Measurements from ENCODE around the gene GNE.
"Not testable (repeated sequence)": the region's sequence is repeated elsewhere in the genome, so short reads cannot be mapped to it uniquely, and the experiment has no call there.

GNE gene, protein sequence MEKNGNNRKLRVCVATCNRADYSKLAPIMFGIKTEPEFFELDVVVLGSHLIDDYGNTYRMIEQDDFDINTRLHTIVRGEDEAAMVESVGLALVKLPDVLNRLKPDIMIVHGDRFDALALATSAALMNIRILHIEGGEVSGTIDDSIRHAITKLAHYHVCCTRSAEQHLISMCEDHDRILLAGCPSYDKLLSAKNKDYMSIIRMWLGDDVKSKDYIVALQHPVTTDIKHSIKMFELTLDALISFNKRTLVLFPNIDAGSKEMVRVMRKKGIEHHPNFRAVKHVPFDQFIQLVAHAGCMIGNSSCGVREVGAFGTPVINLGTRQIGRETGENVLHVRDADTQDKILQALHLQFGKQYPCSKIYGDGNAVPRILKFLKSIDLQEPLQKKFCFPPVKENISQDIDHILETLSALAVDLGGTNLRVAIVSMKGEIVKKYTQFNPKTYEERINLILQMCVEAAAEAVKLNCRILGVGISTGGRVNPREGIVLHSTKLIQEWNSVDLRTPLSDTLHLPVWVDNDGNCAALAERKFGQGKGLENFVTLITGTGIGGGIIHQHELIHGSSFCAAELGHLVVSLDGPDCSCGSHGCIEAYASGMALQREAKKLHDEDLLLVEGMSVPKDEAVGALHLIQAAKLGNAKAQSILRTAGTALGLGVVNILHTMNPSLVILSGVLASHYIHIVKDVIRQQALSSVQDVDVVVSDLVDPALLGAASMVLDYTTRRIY

DNA sequence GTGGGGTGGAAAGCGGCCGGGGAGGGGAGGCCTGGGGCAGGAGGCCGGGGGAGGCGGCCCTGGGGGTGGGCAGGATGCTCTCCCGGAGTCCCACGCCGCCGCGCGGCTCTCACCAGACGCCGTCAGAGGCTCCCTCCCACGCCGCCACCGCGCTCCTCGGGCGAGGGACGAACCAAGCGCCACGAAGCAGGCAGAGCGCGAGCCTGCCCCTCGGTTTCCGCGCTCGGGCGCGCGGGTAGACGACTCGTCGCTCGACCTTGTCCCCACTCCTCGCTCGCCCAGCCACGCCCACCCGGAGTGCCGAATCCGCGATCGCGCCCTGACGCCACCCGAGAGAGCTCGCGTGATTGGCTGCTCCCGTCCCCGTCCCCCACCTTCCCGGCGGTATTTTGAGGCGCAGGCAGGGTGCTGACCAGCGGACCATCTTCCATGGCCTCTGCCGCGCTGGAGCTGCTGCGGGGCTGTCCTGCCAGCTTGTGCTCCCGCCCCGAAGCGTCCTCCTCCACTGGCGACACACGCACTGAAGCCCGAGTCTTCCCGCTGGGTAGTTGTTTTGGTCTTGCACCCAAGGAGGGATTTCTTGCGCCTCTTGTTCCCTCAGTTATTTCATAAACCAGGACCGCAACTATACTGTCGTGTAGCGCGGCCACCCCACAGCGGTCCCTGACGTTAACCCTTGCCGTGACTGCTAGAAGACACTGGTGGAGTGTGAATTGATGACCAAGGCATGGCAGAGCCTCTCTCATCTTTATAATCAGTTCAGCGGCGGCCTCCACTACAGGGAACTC lies at the start of gene GNE:
Gene GNE (minus strand): TSS at position 241 of the 788 bp plus-strand sequence. CDS start 9,093 bp downstream, outside the sequence.
- peak; percentile 53 for DNase-seq

DNA sequence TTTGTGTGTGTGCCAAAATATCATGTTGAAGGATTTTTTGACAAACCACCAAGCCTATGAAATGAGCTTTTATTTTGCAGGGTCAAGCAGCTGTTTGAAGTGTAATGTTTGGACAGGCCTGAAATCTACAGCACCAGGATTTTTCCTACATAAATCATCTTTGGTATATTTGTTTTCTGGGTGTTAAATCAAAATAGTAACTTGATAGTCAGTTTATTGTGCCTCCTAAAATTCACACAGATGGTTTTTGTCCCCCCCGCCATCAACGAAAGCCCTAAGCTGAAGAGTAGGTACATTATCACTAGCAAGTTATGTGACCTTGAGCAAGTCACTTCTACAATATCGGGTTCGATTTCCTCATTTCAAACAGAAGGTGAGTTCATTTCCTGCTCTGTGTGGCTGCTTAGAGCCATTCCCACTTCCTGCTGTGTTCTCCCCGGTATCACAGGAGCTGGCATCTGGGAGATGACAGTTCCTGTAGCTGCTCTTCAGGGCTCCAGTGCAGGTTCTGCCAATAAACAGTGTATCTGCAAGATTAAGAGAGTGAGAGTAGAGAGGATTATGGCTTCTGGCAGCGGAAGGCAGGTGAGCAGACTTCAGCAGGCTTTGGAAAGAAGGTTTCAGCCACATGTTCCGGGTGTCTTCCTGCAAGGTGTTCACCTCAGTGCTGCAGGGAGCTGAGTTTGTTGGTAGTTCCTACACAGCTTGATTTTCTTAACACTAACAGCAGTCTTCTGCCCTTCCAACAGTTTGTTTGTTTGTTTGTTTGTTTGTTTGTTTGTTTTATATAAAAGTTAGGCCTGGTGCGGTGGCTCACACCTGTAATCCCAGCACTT lies 48.4 kb upstream of the GNE start:
- DNase-seq = no peak

DNA sequence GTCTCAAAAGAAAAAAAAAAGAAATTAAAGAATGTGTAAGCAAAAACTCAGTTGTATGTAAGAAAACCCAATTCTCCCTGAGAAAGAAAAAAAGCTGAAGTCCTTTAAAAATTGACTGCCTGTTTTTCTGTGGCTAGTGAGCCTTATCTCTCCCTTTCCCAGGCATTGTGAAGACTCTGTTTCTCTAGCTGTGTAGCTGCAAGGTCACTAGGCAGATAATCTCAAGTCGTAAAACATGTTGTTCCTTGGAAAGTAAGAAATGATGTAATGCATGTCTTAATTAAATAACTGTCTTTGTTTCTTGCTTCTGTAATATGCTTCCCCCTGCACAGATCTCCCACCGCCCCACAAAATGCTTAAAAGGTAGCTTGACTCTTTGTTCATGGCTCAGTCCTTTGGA lies 46.1 kb upstream of the GNE start:
- DNase-seq = not testable (repeated sequence)

DNA sequence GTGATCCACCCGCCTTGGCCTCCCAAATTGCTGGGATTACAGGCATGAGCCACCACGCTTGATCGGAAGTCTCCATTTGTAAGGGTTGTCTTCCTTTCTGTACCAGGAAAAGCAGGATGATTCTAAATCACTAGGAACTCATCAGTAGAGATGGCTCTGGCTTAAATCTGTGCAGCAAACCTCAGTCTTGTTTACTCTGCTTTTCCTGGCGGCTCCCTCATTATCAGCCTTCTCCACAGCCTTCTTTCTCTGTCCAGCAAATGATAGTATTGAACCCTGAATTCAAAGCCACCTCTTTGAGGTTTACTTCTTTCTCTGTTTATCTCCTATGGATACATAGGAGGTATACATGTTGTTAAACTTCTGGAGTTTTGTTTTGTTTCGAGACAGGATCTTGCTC lies 43.0 kb upstream of the GNE start:
- no peak for DNase-seq

DNA sequence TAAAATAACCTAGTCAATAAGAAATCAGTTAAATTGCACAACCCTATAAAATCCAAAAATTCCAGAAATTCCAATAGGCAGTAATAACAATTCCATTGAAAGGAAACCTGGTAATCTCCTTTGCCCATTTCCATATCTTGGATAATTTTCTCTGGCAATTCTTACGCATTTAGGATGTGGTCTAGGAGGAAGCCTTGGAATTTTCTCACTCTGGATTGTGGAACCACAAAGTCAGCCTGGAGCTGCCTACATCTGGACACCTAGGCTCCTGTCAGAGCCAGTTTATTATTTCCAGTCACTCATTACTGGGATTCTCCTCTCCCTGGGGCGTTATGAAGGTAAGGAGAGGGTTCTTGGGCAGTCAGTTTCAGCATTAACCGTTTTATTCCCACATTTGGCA lies 40.3 kb upstream of the GNE start:
- DNase-seq = no peak

DNA sequence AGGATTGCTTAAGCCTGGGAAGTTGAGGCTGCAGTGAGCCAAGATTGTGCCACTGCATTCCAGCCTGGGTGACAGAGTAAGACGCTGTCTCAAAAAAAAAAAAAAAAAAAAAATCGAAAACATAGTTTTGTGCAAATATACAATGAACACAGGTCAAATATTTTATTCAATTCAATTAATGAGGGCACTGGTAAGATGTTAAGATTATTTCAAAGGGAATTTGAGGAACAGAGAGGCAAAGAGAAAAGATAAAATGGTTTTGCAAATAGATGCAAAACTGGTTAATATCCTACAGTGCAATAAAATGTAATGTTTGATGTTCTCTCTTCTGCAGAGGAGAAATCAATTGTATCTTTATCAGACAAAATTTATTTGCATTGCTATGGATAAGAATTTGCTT lies 39.5 kb upstream of the GNE start:
- no peak for DNase-seq

DNA sequence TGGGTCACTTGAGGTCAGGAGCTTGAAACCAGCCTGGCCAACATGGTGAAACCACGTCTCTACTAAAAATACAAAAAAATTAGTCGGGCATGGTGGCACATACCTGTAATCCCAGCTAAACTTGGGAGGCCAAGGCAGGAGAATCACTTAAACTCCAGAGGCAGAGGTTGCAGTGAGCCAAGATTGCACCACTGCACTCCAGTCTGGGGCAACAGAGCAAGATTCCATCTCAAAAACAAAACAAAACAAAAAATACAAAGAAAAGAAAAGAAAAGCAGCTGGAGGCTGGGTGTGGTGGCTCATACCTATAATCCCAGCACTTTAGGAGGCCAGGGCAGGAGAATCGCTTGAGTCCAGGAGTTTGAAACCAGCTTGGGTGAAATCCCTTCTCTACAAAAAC lies 36.7 kb upstream of the GNE start:
- DNase-seq = not testable (repeated sequence)

DNA sequence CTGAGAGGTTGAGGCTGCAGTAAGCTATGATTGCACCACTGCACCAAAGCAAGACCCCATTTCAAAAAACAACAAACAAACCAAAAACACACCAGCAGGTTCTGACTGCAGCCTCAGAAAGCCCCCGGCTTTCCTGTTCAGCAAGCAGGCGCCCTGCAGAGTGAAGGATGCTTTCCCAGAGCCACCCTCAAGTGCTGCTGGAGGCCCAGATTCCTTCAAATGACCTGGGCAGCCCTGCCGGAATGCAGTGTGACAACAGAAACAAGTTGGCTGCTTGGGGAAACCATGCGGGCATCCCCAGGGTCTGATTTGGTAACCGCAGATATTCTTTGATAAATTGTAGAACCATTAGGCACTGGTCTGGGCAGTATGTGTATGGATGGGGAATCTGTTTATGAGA lies 35.7 kb upstream of the GNE start:
- DNase-seq = no peak

DNA sequence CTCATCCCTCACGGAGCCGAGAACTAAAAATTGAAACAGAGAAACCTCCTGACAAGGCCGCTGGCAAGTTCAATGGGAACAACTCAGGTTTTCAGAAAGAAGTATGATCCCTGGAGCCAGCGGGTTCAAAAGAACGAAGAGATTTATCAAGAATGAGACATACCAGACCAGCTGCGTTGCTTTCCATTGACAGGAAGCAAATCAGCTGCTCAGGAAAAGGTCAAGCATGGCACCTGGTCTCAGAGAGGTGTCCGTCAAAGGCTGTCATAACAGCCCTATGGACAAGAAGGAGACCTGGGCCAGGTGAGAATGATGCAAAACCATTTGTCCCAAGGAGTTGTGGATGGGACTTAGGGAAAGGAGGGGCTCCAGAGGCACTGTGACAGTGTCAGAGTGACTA lies 34.9 kb upstream of the GNE start:
- DNase-seq = no peak

DNA sequence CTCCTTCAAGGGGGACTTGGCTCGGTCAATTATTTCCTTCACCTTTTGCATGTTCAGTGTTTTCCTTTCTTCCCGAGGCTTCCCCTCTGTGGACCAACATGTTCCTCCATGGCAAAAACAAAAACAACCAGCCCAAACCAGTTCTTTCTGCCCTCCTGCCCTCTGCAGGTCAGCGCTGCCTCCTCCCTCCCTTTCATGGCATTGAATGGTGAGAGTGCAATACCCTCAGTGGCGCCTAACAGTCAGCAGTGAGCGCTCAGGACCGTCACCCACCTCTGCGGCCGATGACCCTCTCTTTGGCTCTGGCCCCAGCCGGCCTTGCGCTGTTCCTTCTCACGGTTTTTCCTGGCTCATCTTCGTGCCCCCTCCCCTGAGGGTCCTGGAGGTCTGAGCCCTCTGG lies 34.4 kb upstream of the GNE start:
- DNase-seq = no peak

DNA sequence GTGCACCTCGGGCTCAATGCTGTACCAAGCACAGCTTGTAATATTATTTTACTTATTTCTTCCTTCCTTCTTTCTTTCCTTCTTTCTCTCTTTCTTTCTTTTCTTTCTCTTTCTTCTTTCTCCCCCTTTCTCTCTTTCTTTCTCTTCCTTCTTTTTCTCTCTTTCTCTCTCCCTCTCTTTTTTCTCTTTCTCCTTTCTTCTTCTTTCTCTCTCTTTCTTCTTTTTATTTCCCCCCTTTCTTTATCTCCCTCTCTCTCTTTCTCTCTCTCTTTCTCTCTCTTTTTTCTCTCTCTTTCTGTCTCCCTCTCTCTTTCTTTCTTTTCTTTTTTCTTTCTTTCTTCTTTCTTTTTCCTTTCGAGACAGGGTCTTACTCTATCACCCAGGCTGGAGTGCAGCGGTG lies 32.7 kb upstream of the GNE start:
- no peak for DNase-seq

DNA sequence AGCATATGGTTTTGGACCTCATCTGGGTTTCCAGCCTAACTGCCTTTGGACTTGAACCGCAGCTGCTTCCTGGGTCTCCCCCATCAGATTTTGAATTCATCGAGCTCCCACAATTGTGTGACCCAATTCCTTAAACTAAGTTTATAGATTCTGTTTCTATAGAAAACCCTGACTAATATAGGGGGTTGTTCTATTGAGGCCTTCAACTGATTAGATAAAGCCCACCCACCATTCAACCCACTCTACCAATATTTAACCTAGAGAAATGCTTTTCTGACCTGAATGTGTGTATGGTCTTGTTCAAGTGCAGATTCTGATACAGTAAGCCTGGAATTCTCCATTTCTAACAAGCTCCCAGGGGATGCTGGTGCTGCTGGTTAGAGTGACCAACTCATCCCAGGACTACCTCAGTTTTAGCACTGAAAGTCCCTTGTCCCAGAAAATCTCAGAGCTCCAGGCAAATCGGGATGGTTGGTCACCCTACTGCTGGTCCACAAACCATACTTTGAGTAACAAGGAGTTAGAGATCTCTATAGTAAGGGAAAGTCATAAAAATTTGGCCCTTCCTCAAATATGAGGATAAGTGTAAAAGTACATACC lies 31.7 kb upstream of the GNE start:
- DNase-seq = no peak

DNA sequence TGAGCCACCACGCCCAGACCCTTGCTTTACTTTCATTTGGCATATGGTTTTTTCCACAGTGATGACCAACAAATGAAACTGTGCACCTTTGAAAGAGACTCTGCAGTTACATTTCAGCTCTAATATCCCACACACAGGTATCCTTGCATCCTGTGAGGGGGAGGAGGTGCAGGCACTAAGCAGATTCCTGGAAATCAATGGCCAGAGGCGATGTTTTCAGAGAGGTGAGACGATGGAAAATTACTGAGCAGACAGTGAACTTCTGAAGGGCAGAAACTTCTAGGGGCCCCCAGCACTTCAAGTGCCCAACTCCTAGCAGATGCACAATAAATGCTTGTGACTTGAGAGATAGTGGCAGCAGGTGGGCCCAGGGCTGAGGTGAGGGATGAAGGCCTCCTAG lies 29.8 kb upstream of the GNE start:
- no peak for DNase-seq

DNA sequence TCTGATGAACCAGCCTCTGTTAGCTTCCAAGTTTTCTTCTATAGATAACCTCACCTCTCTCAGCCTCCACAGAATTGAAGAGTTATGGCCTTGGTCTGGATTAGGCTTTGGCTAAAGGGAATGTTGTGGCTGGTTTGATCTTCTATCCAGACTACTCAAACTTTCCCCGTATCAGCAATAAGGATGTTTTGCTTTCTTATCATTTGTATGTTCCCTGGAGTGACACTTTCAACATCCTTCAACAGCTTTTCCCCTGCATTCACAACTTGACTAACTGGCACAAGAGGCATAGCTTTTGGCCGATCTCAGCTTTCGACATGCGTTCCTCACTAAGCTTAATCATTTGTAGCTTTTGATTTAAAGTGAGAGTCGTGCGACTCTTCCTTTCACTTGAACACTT lies 28.1 kb upstream of the GNE start:
- no peak for DNase-seq

DNA sequence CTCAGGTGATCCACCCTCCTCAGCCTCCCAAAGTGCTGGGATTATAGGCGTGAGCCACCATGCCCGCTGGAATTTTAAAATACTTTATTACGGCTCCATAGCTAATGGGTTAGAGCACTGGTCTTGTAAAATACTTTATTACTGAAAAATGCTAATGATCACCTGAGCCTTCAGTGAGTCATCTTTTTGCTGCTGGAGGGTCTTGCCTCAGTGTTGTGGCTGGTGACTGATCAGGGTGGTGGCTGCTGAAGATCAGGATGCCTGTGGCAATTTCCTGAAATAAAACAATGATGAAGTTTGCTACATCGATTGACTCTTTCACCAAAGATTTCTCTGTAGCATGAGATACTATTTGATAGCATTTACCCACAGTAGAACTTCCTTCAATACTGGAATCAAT lies 26.0 kb upstream of the GNE start:
- DNase-seq = no peak

DNA sequence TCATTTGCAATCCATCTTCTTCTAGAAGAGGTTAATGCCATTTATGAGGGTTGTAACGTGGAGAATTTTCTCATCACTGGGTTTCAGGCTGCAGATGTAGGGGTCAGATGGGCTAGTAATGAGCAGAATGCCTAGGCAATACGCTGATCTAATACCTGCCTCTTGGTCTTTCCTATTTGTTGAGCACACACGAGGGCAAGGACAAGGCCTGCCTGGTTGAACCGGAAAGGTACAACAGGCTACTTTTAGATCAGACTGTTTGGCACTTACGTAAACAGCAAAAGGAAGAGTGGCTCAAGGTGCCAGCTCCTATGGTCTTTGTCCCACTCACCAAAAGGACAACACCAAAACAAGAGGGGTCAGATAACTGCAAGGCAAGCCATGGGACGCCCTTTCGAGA lies 24.0 kb upstream of the GNE start:
- DNase-seq = no peak

DNA sequence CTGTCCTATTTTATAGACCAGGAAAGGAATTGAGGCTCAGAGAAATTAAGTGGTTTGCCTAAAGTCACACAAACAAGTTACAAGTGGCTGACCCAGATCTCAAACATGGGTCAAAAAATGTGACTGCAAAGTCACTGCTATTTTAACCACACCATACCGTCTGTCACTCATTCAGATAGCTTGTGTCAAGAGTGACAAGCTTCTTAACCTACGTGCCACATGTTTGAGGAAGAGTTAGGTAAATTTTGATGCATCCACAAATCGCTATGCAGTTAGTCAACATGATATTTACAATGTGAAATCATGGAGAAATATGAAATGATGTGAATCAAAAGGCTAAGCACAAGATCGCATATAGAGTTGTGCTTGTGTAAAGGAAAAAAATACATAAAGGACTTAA lies 22.7 kb upstream of the GNE start:
- no peak for DNase-seq

DNA sequence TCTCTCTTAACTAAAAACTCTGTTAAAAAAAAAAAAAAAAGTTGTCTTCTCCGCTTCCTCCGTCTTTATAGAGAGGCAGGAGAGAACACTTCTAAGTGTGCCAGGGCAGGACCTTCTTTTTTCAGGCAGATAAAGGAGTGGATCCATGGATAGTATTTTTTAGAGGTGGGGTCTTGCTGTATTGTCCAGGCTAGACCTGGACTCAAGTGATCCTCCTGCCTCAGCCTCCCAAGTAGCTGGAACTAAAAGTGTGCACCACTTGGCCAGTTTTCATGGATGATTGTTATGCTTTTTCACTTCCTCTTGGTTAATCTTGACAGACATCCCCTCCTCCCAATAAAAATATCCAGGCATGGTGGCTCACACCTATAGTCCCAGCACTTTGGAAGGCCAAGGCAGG lies 20.0 kb upstream of the GNE start:
- no peak for DNase-seq

DNA sequence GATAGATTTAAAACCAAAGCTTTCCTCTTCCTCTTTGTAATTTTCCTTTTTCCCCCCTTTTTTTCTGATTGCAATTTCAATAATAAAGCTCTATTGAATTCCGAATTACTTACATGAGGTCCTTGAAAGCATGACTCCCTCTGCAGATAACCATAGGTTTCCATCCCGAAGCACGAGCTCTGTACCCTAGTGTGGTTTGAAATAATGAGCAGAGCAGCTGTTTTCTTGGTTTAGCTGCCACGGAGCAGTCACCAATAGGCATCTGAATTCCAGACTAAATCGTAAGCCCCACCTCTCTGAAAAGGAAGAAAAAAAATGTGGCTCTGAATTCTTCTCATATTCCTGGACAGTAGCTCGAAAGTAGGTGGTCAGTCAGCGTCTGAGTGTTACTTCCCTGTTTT lies 18.5 kb upstream of the GNE start:
- no peak for DNase-seq

DNA sequence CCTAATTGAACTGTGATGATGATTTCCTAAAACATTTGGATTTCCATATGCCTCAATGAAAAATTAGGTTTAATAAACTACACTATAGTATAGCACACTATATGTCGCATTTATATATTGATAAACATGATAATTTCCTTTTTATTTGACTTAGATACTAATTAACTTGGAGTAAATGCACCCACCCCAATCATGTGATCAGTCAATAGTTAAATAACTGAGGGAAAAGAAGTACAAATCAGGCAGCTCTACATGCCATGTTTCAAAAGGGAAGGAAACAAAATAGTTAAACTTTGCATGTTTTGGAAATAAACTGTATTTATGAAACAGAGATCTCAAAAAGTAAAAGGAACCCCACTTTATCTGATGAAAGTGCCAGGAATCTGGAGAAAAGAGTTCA lies 18.0 kb upstream of the GNE start:
- DNase-seq = no peak

DNA sequence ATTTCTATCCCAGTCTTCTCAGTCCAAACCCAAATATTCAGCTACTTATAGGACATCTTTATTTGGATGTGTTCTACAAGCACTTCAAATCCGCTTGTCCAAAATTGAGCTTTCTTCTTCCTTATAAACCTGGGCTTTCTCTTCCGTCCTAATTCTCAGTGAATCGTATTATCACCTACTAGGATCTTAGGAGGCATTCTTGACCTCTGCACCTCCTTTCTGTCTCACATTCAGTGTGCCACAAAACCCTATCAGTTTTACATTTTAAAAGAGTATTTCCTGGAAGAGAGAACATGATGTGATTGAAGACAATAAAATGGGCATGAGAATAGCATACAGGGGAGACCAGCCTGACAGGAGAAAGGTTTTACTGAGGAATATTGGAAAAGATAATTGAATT lies 16.8 kb upstream of the GNE start:
- no peak for DNase-seq

DNA sequence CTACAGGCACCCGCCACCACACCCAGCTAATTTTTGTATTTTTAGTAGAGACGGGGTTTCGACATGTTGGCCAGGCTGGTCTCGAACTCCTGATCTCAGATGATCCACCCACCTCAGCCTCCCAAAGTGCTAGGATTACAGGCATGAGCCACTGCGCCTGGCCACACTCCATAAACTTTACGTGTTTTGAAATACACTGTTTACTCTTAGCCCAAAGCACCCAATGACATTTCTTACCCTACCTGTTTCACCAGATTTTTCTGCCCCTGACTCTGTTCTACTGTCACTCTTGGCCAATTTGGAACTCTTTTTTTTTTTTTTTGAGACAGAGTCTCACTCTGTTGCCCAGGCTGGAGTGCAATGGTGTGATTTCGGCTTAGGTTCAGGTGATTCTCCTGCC lies 15.1 kb upstream of the GNE start:
- not testable (repeated sequence) for DNase-seq
